HL-60/S4 treated with retinoic acid at 250 ng/mL for 4 days and 3 days (cell line): ENCODE data around the gene LMTK3.

Experiments
- in situ Hi-C: fragments of 300-500 bp; cut with MboI; formaldehyde crosslinking; loops from 2 replicates; pipeline ENCODE4 v1.7.0; 2022; ENCODE audit warnings: low sequenced_read_pairs

The LMTK3 gene

DNA sequence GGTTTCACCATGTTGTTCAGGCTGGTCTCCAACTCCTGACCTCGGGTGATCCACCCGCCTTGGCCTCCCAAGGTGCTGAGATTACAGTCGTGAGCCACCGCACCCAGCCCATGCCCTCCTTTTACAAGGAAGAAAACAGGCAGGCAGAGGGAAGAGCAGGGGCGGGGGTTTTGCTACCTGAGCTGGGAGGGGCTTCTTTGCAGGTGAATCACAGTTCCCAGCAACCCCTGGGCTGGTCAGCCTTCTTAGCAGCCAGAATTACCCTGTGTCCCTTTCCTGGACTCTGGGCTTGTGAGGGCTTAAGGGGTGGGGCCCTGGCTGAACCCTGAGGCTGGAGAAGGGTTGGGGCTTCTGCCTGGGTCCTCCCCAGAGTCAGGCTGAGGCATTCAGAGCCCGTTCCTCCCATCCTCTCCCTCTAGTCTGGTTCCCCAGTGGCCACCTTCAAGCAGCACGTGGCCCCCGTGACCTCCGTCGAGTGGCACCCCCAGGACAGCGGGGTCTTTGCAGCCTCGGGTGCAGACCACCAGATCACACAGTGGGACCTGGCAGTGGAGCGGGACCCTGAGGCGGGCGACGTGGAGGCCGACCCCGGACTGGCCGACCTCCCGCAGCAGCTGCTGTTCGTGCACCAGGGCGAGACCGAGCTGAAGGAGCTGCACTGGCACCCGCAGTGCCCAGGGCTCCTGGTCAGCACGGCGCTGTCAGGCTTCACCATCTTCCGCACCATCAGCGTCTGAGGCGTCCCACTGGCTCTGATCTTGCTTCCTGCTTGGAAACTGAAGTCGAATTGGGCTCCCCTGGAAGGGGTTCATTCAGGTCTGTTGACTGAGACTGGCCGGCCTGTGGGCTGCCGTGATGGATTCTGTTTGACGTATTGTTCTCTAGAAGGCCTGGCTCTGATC is 59.1 kb downstream of the LMTK3 start:
- in situ Hi-C loops = no loop called here

DNA sequence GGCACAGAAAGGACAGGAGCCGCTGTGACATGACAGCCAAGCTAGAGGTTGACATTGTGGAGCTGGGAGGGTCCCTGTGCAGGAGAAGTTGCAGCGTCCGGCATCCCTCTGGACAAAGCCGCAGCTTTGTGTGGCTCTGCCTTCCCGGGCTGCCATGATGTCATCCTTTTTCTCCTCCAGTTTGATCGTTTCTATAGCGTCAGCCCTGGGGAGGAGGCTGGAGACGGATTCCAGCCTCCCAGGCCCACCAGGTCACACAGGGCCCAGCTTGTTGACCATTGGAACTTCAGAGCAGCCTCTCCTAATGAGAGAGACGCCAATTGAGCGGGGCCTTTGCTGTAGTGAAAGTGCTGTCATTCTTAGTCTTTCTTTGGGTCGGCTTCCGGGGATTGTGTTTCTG is 60.0 kb downstream of the LMTK3 start:
- in situ Hi-C loops = no loop called here

DNA sequence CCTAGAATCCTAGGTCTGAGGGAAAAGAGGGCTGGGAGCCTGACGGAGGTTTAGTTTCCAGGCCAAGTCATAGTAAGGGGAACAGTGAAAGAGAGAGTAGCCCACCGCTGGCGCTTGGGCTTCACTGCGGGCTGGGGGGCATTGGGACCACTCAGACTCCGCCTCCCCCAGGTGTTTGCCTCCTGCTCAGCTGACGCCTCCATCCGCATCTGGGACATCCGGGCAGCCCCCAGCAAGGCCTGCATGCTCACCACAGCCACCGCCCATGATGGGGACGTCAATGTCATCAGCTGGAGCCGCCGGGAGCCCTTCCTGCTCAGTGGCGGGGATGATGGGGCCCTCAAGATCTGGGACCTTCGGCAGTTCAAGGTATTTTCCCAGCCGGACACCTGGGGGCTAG is 60.8 kb downstream of the LMTK3 start:
- in situ Hi-C loops = no loop called here

DNA sequence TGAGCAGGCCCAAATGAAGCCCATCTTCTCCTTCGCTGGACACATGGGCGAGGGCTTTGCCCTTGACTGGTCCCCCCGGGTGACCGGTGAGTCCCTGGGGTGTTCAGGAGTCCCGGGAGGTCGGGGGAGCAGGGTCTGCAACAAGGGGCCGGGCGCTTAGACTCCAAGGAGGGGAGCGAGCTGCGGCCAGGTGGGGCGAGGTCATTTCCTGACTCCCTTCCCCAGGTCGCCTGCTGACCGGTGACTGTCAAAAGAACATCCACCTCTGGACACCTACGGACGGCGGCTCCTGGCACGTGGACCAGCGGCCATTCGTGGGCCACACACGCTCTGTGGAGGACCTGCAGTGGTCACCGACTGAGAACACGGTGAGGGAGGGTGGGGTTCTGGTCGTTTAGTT is 61.2 kb downstream of the LMTK3 start:
- in situ Hi-C loops = no loop called here

DNA sequence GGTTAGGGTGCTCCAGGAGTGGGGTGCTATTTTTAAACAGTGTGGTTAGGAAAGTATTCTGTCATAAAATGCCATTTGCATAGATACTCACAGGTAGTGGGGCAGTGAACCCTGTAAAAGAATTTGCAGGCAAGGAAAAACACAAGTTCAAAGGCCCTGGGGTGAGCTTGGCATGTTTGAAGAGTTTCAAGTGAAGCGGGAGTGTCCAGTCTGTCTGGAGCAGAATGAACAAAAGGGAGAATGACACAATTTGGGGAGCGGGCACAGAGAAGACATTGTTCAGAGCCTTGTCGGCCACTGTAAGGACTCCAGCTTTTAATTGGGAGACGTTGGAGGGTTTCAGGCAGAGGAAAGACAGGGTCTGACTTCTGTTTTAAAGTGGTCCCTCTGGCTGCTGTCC is 63.1 kb downstream of the LMTK3 start:
- in situ Hi-C loops = no loop called here

DNA sequence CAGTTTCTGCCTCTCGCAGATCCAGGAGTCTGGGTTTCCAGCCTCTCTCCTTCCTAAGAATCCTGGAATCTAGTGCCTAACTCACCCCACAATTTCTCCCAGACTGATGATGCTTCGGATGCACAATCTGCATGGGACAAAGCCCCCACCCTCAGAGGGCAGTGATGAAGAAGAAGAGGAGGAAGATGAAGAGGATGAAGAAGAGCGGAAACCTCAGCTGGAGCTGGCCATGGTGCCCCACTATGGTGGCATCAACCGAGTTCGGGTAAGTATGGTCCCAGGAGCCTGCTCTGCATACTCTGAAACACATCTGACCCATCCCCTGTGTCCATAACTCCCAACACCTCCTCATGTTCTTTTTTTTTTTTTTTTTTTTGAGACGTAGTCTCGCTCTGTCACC is 65.1 kb downstream of the LMTK3 start:
- in situ Hi-C loops = no loop called here

DNA sequence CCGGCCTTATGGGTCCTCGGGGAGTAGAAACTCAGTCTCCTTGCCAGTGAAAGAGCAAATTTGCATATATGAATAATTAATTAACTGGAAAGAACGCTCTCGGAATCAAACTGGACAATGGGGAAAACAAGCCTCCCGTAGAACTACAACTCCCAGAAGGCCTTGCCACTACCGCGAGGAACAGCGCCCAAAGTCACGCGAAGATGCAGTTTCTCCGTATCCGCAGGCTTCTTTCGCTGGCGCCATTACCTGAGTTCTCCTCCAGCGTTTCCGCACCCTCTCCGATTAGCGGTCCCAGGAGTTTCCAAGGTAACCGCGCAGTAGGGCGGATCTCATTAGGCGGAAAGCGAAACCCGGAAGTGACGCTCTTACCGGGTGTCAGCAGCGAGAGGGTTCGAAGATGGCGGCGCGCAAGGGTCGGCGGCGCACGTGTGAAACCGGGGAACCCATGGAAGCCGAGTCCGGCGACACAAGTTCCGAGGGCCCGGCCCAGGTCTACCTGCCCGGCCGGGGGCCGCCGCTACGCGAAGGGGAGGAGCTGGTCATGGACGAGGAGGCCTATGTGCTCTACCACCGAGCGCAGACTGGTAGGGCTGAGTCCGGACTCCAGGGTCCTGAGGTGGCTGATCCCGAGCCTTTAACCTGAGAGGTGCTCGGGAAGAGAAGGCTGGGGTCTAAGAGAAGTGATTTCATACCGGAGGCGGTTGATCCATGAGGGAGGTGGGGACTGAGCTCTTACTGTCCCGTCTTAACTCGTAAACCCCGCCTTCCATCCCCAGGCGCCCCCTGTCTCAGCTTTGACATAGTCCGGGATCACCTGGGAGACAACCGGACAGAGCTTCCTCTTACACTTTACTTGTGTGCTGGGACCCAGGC is 65.8 kb downstream of the LMTK3 start, which contains the start of gene GRWD1:
TSS of gene GRWD1 (plus strand) at position 378 of the 876 bp plus-strand sequence. CDS start at position 401, 23 bp downstream.
- in situ Hi-C loops = no loop called here

DNA sequence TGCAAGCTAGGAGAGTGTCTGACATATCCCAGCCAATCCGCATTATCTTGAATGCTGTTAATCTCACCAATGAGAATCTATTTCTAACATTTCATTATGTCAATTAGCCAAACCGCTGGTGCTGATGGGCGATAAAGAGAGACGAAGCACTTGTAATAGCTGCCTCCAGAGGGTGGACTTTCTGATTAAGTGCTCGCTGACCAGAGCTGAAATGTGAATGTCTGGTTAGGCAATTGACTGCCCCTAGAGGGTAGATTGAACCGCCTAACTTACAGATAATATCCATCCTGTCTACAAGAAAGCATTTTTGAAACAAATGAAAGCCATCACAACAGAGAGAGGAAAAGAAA is 66.4 kb downstream of the LMTK3 start:
- in situ Hi-C loops = no loop called here

DNA sequence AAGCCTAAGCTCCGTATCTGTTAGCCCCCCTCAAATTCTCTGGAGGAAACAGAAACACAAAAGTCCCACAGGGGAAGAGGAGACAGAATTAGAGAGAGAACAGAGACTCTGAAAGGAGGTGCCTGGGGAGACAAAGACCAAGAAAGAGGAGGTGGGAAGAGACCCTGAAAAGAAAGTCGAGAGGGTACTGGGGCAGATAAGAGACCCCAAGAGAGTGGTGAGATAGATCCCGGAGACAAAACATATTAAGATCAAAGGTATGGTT is 66.8 kb downstream of the LMTK3 start:
- in situ Hi-C loops = no loop called here

DNA sequence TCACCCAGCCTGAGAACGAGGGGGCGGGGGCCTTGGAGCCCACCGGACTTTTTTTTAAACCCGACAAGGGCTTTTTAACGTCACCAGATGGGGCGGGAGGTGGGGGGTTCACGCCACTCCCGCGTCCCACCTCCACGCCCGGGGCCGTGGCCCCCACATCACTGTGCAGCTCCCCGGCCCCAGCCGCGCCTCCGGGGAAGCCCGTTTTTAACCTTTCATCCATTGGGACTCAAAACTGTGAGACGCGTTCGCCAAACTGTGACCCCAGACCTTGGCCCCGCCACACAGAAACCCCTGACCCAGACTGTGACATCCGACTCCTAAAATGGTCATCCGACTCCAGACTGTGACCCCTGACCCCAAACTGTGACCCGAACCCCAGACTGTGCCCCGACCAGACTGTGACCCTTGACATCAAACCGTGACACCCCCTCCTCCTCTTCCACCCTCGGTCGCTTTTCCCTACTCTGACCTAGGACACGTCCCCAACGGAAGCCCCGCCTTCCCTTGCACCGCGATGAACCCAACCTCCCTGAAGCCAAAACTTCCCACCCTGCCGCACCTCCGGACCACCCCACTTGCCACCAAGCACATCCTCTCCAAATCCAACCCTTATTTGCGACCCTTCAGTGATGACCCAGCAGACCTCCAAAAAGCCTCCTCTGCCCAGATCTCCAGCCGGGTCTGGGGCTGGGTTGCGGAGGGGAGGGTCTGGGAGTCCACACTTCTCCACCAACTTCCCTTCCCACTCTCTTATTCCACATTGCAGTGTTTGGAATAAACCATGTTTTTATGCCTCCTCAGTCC is 67.3 kb downstream of the LMTK3 start:
- in situ Hi-C loops = no loop called here

DNA sequence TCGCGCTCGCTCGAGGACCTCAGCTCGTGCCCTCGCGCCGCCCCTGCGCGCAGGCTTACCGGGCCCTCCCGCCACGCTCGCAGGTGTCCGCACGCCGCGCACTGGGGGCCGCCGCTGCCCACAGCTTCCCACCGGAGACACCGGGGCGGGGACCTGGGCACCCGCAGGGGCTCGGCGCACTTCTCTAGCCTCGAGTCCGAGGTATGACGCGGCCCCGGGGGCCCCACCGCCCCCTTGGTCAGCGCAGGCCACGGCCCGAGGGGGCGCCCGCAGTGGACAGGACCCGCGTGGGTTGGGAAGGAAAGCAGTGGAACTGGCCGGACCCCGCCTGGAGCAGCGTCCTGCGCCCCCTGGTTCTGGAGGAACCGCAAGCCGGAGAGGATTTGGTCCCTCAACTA is 67.9 kb downstream of the LMTK3 start:
- in situ Hi-C loops = no loop called here

DNA sequence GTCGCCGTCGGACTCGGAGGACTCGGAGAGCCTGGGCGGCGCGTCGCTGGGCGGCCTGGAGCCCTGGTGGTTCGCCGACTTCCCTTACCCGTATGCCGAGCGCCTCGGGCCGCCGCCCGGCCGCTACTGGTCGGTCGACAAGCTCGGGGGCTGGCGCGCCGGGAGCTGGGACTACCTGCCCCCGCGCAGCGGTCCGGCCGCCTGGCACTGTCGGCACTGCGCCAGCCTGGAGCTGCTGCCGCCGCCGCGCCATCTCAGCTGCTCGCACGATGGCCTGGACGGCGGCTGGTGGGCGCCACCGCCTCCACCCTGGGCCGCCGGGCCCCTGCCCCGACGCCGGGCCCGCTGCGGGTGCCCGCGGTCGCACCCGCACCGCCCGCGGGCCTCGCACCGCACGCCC is 68.4 kb downstream of the LMTK3 start:
- in situ Hi-C loops = no loop called here

DNA sequence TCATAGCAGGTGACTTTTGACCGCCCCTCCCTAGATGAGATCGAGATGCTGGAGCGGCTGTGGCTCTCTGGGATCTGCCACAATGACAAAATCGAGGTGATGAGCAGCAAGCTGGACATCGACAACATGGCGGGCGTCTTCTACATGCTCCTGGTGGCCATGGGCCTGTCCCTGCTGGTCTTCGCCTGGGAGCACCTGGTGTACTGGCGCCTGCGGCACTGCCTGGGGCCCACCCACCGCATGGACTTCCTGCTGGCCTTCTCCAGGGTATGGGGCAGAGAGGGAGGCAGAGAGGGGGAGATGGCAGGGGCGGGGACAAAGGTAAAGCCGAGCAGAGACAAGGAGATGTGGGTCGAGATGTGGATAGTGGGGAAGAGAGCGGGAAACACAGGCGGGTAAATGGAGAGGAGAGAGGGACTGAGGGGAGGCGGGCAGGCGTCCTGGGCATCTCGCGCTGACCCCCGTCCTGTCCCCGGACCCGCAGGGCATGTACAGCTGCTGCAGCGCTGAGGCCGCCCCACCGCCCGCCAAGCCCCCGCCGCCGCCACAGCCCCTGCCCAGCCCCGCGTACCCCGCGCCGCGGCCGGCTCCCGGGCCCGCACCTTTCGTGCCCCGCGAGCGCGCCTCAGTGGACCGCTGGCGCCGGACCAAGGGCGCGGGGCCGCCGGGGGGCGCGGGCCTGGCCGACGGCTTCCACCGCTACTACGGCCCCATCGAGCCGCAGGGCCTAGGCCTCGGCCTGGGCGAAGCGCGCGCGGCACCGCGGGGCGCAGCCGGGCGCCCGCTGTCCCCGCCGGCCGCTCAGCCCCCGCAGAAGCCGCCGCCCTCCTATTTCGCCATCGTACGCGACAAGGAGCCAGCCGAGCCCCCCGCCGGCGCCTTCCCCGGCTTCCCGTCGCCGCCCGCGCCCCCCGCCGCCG is 69.3 kb downstream of the LMTK3 start:
- in situ Hi-C loops = no loop called here

DNA sequence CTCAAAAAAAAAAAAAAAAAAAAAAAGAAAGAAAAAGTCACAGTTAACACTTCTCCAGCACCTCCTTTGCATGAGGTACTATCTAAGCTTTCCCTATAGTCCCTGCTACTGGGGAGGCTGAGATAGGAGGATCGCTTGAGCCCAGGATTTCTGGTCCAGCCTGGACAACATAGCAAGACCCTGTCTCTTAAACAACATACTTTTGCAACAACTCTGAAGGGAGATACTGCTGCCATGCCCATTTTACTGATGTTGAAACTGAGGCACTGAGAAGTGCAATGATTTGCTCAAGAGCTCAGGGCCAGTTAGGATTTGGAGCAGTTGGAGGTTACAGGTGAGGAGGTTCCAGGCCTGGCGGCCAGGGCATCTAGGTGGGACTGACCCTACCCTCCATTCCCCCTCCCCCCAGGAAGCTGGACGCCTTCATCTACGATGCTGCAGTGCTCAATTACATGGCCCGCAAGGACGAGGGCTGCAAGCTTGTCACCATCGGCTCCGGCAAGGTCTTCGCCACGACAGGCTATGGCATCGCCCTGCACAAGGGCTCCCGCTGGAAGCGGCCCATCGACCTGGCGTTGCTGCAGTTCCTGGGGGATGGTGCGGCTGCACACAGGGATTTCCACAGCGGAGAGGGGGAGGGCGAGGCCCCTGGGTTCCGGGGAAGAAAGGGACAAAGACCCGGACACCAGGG is 70.1 kb downstream of the LMTK3 start:
- in situ Hi-C loops = no loop called here

DNA sequence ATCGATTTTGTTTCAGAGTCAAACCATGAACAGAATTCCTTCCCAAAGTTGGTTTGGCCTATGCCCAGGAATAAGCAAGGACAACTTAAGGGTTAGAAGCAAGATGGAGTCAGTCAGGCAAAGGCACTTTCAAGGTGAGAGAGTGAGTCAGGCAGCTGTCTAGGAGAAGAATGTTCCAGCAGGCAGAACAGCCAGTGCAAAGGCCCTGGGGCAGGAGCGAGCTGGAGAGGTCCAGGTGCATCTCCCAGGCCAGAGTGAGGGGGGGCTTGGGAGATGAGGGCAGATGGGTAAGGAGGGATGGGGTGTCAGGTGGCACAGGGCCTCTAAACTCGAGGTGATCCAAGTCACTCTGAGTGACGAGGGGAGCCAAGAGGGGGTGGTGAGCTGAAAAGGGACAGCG is 75.0 kb downstream of the LMTK3 start:
- in situ Hi-C loops = no loop called here
